DMS79 (cell line): ENCODE measurements around the gene TNFSF13B.

Experiments used
- DNase-seq: peaks from one replicate; lab custom pipeline; 2025; lab: John Stamatoyannopoulos, UW

TNFSF13B gene

DNA sequence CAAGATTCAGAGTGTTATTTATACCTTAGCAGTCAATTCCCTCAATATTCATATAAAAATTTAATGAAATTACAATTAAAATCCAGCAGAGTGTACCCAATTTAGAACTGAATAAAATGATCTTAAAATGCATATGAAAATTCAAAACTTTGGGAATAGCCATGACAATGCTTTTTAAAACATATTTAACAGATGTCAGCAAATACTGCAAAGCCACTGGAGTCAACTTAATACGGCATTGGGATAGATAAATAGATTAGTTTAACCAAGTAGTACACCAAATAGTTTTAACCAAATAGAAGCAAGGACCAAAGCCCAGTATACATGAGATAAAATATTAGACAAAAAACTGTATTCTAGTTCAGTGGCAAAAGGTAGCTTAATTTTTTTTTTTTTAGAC lies 79.8 kb downstream of the TNFSF13B start:
- DNase-seq: no peak

DNA sequence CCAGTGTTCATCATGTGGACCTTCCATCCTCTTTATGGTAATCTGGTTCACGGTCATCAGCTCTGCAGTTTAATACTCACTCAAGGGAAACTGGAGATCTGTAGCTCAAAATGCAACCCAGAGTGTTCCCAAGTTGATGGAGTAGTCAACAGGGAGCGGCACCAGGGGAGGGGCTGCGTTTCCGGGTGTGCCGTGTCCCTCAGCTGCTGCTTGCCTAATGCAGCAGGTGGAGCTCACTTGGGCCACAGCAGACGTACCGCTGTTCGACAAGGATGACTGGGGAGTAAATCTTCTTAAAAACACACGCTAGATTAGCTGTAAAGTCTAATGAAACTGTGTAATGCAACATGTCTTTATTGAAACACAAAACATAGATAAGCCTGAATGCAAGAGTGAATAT lies 81.1 kb downstream of the TNFSF13B start:
- DNase-seq: no peak

DNA sequence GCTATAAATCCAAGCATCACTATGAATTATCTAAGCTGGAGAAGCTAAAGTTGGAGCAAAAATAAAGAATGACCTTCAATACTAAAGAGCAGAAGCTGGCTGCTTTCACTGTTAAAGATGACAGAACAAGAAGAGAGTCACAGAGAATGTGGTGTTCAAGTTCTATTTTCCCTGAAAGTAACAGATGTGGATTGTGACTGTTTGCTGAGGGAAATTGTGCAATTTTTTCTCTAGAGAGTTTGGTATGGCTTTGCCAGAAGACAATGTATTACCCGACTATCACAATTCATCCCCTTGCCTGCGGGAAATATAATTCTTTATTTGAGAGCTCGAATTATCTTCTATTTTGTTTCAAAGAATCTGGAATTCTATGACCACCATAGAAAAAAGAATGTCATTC lies 83.1 kb downstream of the TNFSF13B start:
- DNase-seq: no peak

DNA sequence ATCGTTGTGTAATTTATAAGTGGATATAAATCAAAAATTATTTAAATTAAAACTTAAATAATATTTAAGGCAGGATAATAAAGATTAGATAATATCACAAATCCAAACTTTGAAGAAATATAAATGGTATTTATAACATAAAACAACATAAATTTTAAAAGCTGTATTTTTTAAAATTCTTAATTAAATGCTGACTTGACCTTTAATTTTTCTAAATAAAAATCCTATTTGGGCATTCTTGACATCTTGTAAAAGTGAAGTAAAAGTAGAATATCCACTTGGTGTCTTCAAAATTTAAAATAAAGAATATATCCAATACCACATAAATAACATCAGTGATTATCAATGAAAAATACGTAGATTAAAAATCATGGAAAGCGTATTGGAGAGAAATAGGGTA lies 87.7 kb downstream of the TNFSF13B start:
- no peak for DNase-seq
